ENCODE results near the gene TEX19. TPM values are rescaled to one million over a fixed set of nuclear protein-coding genes. Genes with fewer than 3 reads are reported as not detected.
A peak's percentile ranks its signal among the peaks of the same experiment; 100 is the strongest.

The TEX19 gene
- total and polyA plus RNA-seq, 12 donors = 0.26 TPM; not detected in 11

- WGBS, 4 donors = 73 to 79% (median 77%) methylated on average over 2 to 11 of the region's 11 CpGs
- H3K4me1 ChIP-seq (replicated peaks in 1 of 2) = peaks cover 9 to 17% of the 10 kb centered on the region in 2 donors
- no peak overlapping the region for H3K27ac ChIP-seq
- intact Hi-C loops (cut with DNase I) = no loop called here
- DNase-seq = no peak
- H3K9me3 ChIP-seq (replicated peaks in 1 of 3) = no peaks in the 10 kb centered on the region
- H3K36me3 ChIP-seq (replicated peaks in 1 of 2) = no peaks in the 10 kb centered on the region
- no peak for TF ChIP-seq CTCF (IDR thresholded peaks at IDR 0.05)
- TF ChIP-seq POLR2A (IDR thresholded peaks at IDR 0.05) = no peak
- peaks cover 16% of the 10 kb centered on the region for H3K27me3 ChIP-seq
- H3K4me3 ChIP-seq = no peak overlapping the region
Observed at GRCh38 chr17:82382933-82383255, 23.8 kb downstream of the TEX19 start.

- peaks cover 9 to 17% of the 10 kb centered on the region in 2 donors for H3K4me1 ChIP-seq (replicated peaks in 1 of 2)
- no peak overlapping the region for H3K4me3 ChIP-seq
- H3K27ac ChIP-seq = no peak overlapping the region
- no peaks in the 10 kb centered on the region for H3K9me3 ChIP-seq (replicated peaks in 1 of 3)
- H3K27me3 ChIP-seq = peaks cover 11% of the 10 kb centered on the region
- TF ChIP-seq POLR2A (IDR thresholded peaks at IDR 0.05) (no peak), CTCF (IDR thresholded peaks at IDR 0.05) (no peak)
- intact Hi-C loops (cut with DNase I) = no loop called here
- no peaks in the 10 kb centered on the region for H3K36me3 ChIP-seq (replicated peaks in 1 of 2)
- WGBS, 4 donors = 58 to 75% (median 66%) methylated on average over 12 to 18 of the region's 18 CpGs
- DNase-seq = no peak
Observed at GRCh38 chr17:82383411-82383810, 24.4 kb downstream of the TEX19 start.

GRCh38 chr17:82384051-82384729 lies 25.1 kb downstream of the TEX19 start:
- Histone ChIP-seq H3K36me3 (replicated peaks in 1 of 2) (no peaks in the 10 kb centered on the region), H3K4me1 (replicated peaks in 1 of 2) (peaks cover 9 to 17% of the 10 kb centered on the region in 2 donors), H3K4me3 (no peak overlapping the region), H3K27me3 (peaks cover 11% of the 10 kb centered on the region), H3K9me3 (replicated peaks in 1 of 3) (no peaks in the 10 kb centered on the region), H3K27ac (peak overlapping the region in 1 of 5 donors; percentile 35)
- WGBS, 4 donors = 61 to 76% (median 67%) methylated on average over 9 to 22 of the region's 22 CpGs
- TF ChIP-seq POLR2A (IDR thresholded peaks at IDR 0.05) (no peak), CTCF (IDR thresholded peaks at IDR 0.05) (no peak)
- intact Hi-C loops (cut with DNase I) = no loop called here
- no peak for DNase-seq

GRCh38 chr17:82384730-82385481 lies 25.9 kb downstream of the TEX19 start:
- Histone ChIP-seq H3K4me1 (replicated peaks in 1 of 2) (peaks cover 9 to 17% of the 10 kb centered on the region in 2 donors), H3K36me3 (replicated peaks in 1 of 2) (no peaks in the 10 kb centered on the region), H3K27me3 (peaks cover 6% of the 10 kb centered on the region), H3K9me3 (replicated peaks in 1 of 3) (no peaks in the 10 kb centered on the region), H3K4me3 (no peak overlapping the region), H3K27ac (peak overlapping the region in 2 of 5 donors; percentile 35 to 51)
- WGBS, 4 donors = 25 to 47% (median 32%) methylated on average over 11 to 26 of the region's 26 CpGs; no CpG with 5 or more reads in 1 of the 4 donors
- no peak for TF ChIP-seq POLR2A (IDR thresholded peaks at IDR 0.05)
- peak in 1 of 6 experiments; percentile 19 for TF ChIP-seq CTCF (IDR thresholded peaks at IDR 0.05)
- intact Hi-C loops (cut with DNase I) = no loop called here
- DNase-seq = peak; percentile 73 to 92 (median 86)
